GM12872 (cell line): Measurements from ENCODE around the gene PSMB9.

Experiments
- TF ChIP-seq, protein P1 (sequence below): IDR thresholded peaks from 3 replicates; pipeline ENCODE4 v1.5.1; 2011; ENCODE audit warnings: low read depth, mild to moderate bottlenecking, low read length, moderate library complexity; ENCODE audit not compliant: insufficient read depth

Gene PSMB9

DNA sequence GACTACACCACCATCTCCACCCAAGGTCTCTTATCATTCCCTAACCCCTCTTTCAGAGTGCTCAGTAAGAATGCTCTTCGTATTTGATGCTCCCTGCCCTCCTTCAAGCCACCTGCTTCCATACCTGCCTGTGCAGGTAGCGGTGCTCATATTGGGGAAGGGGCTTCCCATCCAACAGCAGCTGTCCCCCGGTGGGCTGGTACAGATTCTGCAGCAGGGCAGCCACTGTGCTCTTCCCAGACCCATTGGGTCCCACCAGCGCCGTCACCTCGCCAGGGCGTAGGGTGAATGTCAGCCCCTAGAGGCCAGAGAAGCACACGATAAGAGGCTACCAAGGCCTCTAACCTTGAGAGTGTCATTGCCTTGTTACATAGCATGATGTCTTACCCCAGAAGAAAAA, 6.2 kb upstream of the PSMB9 start:
- TF ChIP-seq, protein P1, sequence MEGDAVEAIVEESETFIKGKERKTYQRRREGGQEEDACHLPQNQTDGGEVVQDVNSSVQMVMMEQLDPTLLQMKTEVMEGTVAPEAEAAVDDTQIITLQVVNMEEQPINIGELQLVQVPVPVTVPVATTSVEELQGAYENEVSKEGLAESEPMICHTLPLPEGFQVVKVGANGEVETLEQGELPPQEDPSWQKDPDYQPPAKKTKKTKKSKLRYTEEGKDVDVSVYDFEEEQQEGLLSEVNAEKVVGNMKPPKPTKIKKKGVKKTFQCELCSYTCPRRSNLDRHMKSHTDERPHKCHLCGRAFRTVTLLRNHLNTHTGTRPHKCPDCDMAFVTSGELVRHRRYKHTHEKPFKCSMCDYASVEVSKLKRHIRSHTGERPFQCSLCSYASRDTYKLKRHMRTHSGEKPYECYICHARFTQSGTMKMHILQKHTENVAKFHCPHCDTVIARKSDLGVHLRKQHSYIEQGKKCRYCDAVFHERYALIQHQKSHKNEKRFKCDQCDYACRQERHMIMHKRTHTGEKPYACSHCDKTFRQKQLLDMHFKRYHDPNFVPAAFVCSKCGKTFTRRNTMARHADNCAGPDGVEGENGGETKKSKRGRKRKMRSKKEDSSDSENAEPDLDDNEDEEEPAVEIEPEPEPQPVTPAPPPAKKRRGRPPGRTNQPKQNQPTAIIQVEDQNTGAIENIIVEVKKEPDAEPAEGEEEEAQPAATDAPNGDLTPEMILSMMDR = no peak

DNA sequence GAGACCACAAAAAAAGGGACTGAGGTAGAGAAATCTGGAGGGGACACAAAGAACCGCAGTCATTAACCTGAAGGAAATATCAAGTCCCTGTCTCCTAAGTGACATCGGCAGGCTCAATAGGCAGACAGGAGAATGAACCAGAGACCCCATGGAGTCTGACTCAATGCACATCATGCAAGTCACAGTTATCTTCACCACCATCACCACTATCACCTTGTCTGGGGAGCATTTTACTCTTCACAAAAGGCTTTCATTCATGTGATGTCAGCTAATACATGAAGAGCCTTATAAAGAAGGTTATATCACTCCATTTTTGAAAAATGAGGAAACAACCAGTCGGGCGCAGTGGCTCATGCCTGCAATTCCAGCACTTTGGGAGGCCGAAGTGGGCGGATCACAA, 4.9 kb upstream of the PSMB9 start:
- TF ChIP-seq, protein P1 = no peak

DNA sequence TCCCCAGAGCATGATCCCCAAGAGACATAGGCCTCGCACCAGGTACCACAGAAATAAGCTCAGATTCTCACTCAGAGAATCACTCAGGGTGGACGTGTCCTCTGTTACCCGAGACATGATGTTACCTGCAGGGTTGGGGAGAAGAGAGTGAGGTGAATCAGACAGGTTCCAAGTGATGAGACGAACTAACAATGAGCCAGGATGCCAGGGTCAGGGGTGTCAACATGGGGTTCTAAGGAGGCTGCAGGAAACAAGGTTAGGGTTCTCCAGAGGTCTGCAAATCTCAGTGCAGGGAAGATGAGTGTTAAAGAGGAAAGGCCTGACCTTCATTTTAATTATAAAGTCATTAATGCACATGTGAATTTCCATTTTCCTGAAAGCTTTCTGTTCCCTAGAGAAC, 3.0 kb upstream of the PSMB9 start:
- TF ChIP-seq, protein P1 = no peak

DNA sequence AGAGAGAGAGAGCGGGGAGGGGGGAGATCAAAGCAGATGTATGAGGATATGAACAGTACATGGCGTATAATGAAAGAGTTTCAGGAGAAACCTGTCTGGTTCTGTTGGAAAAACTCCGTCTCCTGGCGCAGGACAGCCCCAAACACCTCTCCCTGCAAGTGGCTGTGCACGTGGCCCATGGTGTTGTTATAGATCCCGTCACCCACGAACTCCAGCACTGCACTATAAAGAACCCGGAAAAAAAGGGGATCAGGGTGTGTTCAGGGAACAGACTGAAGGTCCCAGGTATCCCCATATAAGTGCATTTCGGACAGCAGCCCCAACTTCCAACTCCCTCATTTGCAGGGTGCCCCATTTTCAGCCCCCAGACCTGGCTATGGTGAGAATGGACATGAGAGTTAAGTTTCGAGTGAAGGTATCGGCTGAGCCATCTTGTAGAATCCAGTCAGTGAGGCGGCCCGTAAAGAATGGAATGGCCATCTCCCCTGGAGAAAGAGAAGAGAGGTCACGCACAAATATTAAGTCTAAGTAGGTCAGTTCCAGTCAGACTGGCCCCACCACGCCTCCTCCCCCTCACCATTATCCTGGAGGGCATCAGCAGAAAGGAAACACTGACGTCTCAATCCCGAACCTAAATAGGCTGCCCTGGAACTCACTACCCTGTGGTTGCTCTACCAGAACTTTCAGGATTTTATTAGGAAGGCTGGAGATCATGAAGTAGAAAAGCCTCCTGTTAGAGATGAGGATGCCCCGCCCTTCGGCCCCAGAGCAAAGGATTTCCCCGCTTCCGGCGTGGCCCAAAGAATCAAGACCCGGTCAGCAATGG, 1.8 kb upstream of the PSMB9 start:
- TF ChIP-seq, protein P1 = no peak

DNA sequence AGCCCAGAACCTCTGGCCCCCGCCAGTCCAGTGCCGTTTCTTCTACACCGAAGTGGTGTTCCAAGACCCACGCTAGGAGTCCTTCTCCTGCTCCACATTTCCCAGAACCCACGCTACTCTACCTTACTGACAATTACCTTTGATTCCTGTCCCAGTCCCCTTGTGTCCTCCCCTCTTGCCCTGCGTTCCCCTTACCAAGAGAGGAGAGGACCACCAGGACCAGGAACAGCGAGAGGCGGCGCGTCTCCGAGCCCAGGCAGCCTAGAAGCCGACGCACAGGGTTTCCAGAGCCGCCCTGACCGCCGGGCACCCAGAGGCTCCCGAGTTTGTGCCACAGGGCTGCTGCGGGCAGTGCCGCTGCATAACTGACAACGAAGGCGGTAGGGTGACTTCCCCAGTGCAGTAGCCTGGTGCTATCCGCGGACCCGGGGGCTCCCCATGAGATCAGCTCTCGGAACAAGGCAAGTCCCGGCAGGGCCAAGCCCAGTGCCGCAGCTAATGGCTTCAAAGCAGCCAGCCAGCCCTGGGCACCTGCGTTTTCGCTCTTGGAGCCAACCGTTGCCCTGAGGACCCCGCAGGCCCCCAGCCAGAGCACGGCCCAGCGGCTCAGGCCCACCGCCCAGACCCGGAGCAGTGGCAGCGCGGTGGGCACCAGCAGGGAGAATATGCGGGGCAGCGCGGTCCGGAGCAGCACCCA, 1.0 kb upstream of the PSMB9 start:
- TF ChIP-seq, protein P1 = no peak

GRCh38 chr6:32854376-32855178, 585 bp downstream of the PSMB9 start:
- TF ChIP-seq, protein P1 = no peak
